HFF-Myc (cell line): ENCODE measurements around the gene CFLAR.
A peak's percentile ranks its signal among the peaks of the same experiment; 100 is the strongest.
"Not testable (repeated sequence)": the region's sequence is repeated elsewhere in the genome, so short reads cannot be mapped to it uniquely, and the experiment has no call there.

Experiments used
- DNase-seq: peaks from one replicate; pipeline ENCODE4 v3.0.0-alpha.2; 2011; ENCODE audit warnings: low read depth; ENCODE audit errors: extremely low read depth
- H3K4me3 ChIP-seq: replicated peaks from 2 replicates; pipeline ENCODE4 v1.5.1; 2011; ENCODE audit warnings: low read depth, mild to moderate bottlenecking, control low read depth, low read length
- TF ChIP-seq, protein P1 (sequence below): IDR thresholded peaks from 2 replicates; pipeline ENCODE4 v1.5.1; 2012; ENCODE audit warnings: mild to moderate bottlenecking, low read depth, low read length, control low read depth; ENCODE audit errors: missing control alignments

The CFLAR gene

DNA sequence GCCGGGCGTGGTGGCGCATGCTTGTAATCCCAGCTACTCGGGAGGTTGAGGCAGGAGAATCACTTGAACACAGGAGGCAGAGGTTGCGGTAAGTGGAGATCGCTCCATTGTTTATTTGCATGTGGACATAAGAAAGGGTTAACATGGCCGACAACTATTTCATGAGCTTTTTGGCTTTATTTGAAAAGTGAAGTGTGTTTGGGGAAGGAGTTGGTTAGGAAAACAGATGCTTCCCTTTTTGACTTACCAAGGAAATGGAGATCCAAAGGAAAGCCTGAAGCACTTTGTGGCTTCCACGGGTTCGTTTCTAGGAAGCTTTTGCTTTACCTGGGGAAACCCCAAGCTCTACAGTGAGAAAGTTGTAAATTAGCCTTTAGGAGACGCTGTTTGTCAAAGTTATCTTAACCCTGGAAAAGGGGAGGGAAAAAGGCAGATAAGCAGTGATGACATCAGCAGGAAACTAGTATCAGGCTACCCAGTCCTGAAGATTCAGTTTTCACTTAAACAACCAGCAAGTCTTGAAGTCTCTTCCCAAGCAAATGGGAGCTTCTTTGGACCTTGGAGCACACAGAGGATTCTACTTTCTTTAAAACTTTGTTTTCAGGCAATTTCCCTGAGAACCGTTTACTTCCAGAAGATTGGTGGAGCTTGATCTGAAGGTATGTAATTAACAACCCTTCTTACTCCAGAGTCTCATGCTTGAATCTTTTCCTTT, 66.8 kb downstream of the CFLAR start, which contains the start of gene CASP10:
CASP10 (plus strand) TSS at position 492 of the 715 bp plus-strand sequence. CDS start 2,637 bp downstream, outside the sequence.
- peak; percentile 36 for DNase-seq
- TF ChIP-seq, protein P1, sequence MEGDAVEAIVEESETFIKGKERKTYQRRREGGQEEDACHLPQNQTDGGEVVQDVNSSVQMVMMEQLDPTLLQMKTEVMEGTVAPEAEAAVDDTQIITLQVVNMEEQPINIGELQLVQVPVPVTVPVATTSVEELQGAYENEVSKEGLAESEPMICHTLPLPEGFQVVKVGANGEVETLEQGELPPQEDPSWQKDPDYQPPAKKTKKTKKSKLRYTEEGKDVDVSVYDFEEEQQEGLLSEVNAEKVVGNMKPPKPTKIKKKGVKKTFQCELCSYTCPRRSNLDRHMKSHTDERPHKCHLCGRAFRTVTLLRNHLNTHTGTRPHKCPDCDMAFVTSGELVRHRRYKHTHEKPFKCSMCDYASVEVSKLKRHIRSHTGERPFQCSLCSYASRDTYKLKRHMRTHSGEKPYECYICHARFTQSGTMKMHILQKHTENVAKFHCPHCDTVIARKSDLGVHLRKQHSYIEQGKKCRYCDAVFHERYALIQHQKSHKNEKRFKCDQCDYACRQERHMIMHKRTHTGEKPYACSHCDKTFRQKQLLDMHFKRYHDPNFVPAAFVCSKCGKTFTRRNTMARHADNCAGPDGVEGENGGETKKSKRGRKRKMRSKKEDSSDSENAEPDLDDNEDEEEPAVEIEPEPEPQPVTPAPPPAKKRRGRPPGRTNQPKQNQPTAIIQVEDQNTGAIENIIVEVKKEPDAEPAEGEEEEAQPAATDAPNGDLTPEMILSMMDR: peak; percentile 25
- H3K4me3 ChIP-seq: peak within 1 kb of the TSS; percentile 23

DNA sequence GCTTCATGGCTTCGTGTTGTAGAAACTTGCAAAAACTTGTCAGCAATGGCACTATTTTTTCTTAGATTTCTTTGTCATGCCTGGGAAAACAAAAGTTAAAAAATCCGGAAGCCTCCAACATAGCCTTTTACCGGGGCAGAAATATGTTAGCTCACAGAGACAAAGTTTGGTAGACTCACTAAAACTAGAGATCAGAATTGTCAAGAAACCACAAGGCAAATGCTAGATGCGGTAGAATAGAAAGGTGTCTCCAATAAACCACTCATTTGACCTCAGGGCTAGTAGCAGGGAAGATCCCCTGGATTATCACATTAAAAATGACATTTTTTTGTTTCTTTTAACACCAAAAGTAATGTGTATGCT, 67.4 kb downstream of the CFLAR start:
- DNase-seq: no peak
- H3K4me3 ChIP-seq: peak overlapping the region; percentile 23
- TF ChIP-seq, protein P1: no peak

DNA sequence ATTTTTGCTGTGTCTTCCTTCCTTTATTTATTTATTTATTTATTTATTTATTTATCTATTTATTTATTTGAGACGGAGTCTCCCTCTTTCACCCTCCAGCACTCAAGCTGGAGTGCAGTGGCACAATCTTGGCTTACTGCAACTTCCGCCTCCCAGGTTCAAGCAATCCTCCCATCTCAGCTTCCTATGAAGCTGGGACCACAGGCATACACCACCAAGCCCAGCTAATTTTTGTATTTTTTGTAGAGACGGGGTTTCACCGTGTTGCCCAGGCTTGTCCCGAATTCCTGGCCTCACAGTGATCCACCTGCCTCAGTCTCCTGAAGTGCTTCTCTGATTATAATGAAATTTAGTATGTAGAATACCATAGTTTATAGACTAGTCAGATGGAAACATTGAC, 67.9 kb downstream of the CFLAR start:
- not testable (repeated sequence) for H3K4me3 ChIP-seq

DNA sequence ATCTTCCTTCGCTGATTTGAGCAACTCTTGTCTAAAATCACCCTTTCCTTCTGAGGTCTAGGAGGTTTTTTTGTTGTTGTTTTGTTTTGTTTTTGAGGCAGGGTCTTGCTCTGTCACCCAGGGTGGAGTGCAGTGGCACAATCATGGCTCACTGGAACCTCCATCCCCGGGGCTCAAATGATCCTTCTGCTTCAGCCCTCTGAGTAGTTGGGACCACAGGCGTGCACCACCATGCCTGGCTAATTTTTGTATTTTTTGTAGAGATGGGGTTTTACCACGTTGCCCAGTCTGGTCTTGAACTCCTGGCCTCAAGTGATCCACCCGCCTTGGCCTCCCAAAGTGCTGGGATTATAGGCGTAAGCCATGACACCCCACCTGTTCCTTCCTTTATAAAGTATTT, 68.3 kb downstream of the CFLAR start:
- DNase-seq, H3K4me3 ChIP-seq: not testable (repeated sequence)

More for the DNA sequence above, 67.9 kb downstream of the CFLAR start:
- not testable (repeated sequence) for DNase-seq

DNA sequence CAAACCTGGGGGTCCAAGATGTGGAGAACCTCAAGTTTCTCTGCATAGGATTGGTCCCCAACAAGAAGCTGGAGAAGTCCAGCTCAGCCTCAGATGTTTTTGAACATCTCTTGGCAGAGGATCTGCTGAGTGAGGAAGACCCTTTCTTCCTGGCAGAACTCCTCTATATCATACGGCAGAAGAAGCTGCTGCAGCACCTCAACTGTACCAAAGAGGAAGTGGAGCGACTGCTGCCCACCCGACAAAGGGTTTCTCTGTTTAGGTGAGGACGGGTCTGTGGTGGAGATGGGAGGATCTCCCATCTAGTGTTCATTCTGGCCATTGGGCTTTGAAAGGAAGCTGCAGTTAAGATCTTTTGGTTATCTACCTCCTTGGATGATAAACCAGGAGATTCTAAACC, 69.9 kb downstream of the CFLAR start:
- TF ChIP-seq, protein P1: no peak
- H3K4me3 ChIP-seq: no peak overlapping the region
- DNase-seq: no peak

DNA sequence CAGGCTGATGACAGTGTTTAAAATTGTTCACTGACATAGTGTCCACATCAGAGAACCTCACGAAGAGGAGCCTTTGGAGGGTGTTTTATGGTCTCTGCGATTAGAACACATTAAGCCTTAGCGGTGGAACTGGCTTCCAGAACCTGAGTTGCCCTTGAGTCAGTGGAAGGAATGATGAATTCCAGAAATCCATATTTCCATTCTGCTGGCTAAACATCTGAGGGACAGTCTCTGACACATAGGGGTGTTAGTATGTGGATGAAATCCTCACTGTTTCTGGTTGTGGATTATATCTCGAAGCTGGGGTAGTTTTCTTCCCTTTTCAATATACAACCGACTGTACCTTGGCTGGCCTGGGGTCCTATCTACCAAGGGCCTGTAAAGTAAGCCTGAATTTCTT, 71.0 kb downstream of the CFLAR start:
- TF ChIP-seq, protein P1: no peak
- DNase-seq: no peak
- H3K4me3 ChIP-seq: no peak overlapping the region

DNA sequence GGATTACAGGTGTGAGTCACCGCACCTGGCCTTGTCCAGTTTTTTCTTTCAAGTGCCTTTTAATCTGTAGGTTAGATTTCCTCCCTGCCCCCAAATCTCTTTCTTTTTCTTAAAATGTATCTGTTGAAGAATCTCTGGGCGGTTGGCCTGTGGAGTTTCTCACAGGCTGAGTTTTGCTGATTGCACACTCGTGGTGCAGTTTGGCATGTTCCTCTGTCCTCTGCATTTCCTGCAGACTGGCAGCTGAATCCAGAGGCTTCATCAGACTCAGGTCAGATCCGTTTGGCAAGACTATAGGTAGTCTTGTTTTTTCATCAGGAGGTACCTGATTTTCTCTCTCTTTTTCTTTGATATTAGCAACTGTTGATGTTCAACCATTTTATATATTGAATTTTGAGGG, 72.5 kb downstream of the CFLAR start:
- DNase-seq: no peak
- H3K4me3 ChIP-seq: no peak overlapping the region
- TF ChIP-seq, protein P1: no peak
